Mesenchymal stem cell (in vitro differentiated cells and primary cell): ENCODE measurements around the gene TAC4.

Source experiments
- DNase-seq: peaks from one replicate; pipeline ENCODE4 v3.0.0-alpha.2; 2013
- H2AFZ ChIP-seq: one replicate; pipeline ENCODE4 v1.6.1; 2013; ENCODE audit warnings: low read depth, mild to moderate bottlenecking, control low read depth, inconsistent platforms, low read length, moderate library complexity
- H2AK5ac ChIP-seq: 2 replicates; pipeline ENCODE4 v1.6.1; 2013; ENCODE audit warnings: low read length, moderate library complexity, mild to moderate bottlenecking, inconsistent platforms; ENCODE audit not compliant: severe bottlenecking
- H2BK120ac ChIP-seq: one replicate; pipeline ENCODE4 v1.6.1; 2013; ENCODE audit warnings: low read depth, mild to moderate bottlenecking, inconsistent platforms, low read length, moderate library complexity
- H2BK12ac ChIP-seq, 2 experiments: one replicate each; pipeline ENCODE4 v1.6.1; 2013; ENCODE audit warnings: inconsistent platforms in 2 of 2, low read length in 2 of 2, mild to moderate bottlenecking in 2 of 2, moderate library complexity in 2 of 2, control low read depth in 1 of 2
- H2BK15ac ChIP-seq: one replicate; pipeline ENCODE4 v1.6.1; 2013; ENCODE audit warnings: mild to moderate bottlenecking, low read depth, inconsistent platforms; ENCODE audit not compliant: poor library complexity, severe bottlenecking
- H2BK5ac ChIP-seq: 2 replicates; pipeline ENCODE4 v1.6.1; 2013; ENCODE audit warnings: low read depth, mild to moderate bottlenecking, low read length, control low read depth, inconsistent platforms; ENCODE audit not compliant: poor library complexity, severe bottlenecking
- H3K14ac ChIP-seq, 2 experiments: one replicate each; pipeline ENCODE4 v1.6.1; 2013; ENCODE audit warnings: inconsistent platforms in 2 of 2, low read length in 2 of 2, control low read depth in 1 of 2, mild to moderate bottlenecking in 1 of 2, moderate library complexity in 1 of 2
- H3K18ac ChIP-seq, 2 experiments: one replicate each; pipeline ENCODE4 v1.6.1; 2013; ENCODE audit warnings: inconsistent platforms in 2 of 2, low read length in 2 of 2, control low read depth in 1 of 2, low read depth in 1 of 2, mild to moderate bottlenecking in 1 of 2
- H3K23ac ChIP-seq, 2 experiments: one replicate each; pipeline ENCODE4 v1.6.1; 2013; ENCODE audit warnings: inconsistent platforms in 2 of 2, low read length in 2 of 2, mild to moderate bottlenecking in 2 of 2, moderate library complexity in 2 of 2, control low read depth in 1 of 2
- H3K27ac ChIP-seq: 2 replicates; pipeline ENCODE4 v1.5.1; 2013; ENCODE audit warnings: mild to moderate bottlenecking, moderate library complexity, low read length, control low read depth, inconsistent platforms; ENCODE audit not compliant: poor library complexity, severe bottlenecking
- H3K27me3 ChIP-seq, 2 experiments: 2 replicates each; pipeline versions ENCODE4 v1.6.1 to v1.7.0; 2013; ENCODE audit warnings: low read length in 2 of 2, mild to moderate bottlenecking in 2 of 2, moderate library complexity in 2 of 2, control low read depth in 1 of 2, inconsistent platforms in 1 of 2; ENCODE audit not compliant: control insufficient read depth in 1 of 2, insufficient read depth in 1 of 2
- H3K36me3 ChIP-seq, 2 experiments: 2 replicates each; pipeline versions ENCODE4 v1.6.1 to v1.7.0; 2013; ENCODE audit warnings: low read length in 2 of 2, control low read depth in 1 of 2, inconsistent platforms in 1 of 2, low read depth in 1 of 2, mild to moderate bottlenecking in 1 of 2; ENCODE audit not compliant: insufficient read depth in 2 of 2, control insufficient read depth in 1 of 2
- H3K4ac ChIP-seq, 2 experiments: one replicate each; pipeline ENCODE4 v1.6.1; 2013; ENCODE audit warnings: inconsistent platforms in 2 of 2, low read length in 2 of 2, mild to moderate bottlenecking in 2 of 2, moderate library complexity in 2 of 2, control low read depth in 1 of 2, low read depth in 1 of 2
- H3K4me1 ChIP-seq: 2 replicates; pipeline ENCODE4 v1.6.1; 2013; ENCODE audit warnings: low read depth, low read length, control low read depth; ENCODE audit not compliant: control insufficient read depth, insufficient read depth
- H3K4me2 ChIP-seq: 2 replicates; pipeline ENCODE4 v1.6.1; 2013; ENCODE audit warnings: low read length, mild to moderate bottlenecking, inconsistent platforms; ENCODE audit not compliant: poor library complexity, severe bottlenecking
- H3K4me3 ChIP-seq, 2 experiments: 2 replicates each; pipeline versions ENCODE4 v1.5.1 to v1.7.0; 2013; ENCODE audit warnings: low read length in 2 of 2, mild to moderate bottlenecking in 2 of 2, control low read depth in 1 of 2, low read depth in 1 of 2; ENCODE audit not compliant: insufficient read depth in 1 of 2
- H3K79me1 ChIP-seq: replicated peaks from 2 replicates; pipeline ENCODE4 v1.6.1; 2013; ENCODE audit warnings: mild to moderate bottlenecking, control low read depth, low read length, inconsistent platforms; ENCODE audit not compliant: poor library complexity, severe bottlenecking
- H3K9ac ChIP-seq: 2 replicates; pipeline ENCODE4 v1.7.0; 2013; ENCODE audit warnings: mild to moderate bottlenecking, low read length, moderate library complexity
- H3K9me3 ChIP-seq: 2 replicates; pipeline ENCODE4 v1.7.0; 2013; ENCODE audit warnings: mild to moderate bottlenecking, low read length; ENCODE audit not compliant: control insufficient read depth
- H4K8ac ChIP-seq: one replicate; pipeline ENCODE4 v1.6.1; 2013; ENCODE audit warnings: inconsistent platforms, mild to moderate bottlenecking, low read length, moderate library complexity
- H4K91ac ChIP-seq: one replicate; pipeline ENCODE4 v1.6.1; 2013; ENCODE audit warnings: mild to moderate bottlenecking, low read length, inconsistent platforms
- WGBS: methylation state at CpG from one replicate; pipeline ENCODE4 v1.1.7; 2013; ENCODE audit warnings: mixed read lengths; 5-methylcytosine and 5-hydroxymethylcytosine counted together

The TAC4 gene

GRCh38 chr17:49853470-49854015 is 5.7 kb upstream of the TAC4 start:
- Histone ChIP-seq H3K4me3 (no peak overlapping the region), H3K14ac (no peak overlapping the region), H2BK12ac (no peak overlapping the region), H4K8ac (no peak overlapping the region), H3K4ac (no peak overlapping the region), H3K9me3 (no peaks in the 10 kb centered on the region), H3K23ac (no peak overlapping the region), H3K9ac (no peak overlapping the region), H2BK15ac (no peak overlapping the region), H2BK120ac (no peak overlapping the region), H3K4me2 (no peak overlapping the region), H2BK5ac (no peak overlapping the region), H3K4me1 (peaks cover 13% of the 10 kb centered on the region), H3K27ac (no peak overlapping the region), H3K18ac (no peak overlapping the region), H3K79me1 (peaks cover 2% of the 10 kb centered on the region), H4K91ac (no peak overlapping the region), H2AFZ (no peak overlapping the region), H3K27me3 (peaks cover 16 to 29% of the 10 kb centered on the region in 2 experiments), H3K36me3 (peaks cover 0 to 7% of the 10 kb centered on the region in 2 experiments), H2AK5ac (no peak overlapping the region)
- WGBS, result 81% methylated on average over 10 of the region's 10 CpGs
- DNase-seq, result no peak

GRCh38 chr17:49851387-49852291 is 3.8 kb upstream of the TAC4 start:
- Histone ChIP-seq H3K79me1 (peaks cover 2% of the 10 kb centered on the region), H2BK15ac (peak overlapping the region; percentile 73), H2BK120ac (no peak overlapping the region), H3K4ac (peak overlapping the region in 1 of 2 experiments; percentile 35), H3K4me3 (peak overlapping the region; percentile 65 to 84), H2BK12ac (peak overlapping the region in 1 of 2 experiments; percentile 42), H4K8ac (peak overlapping the region; percentile 47), H4K91ac (no peak overlapping the region), H3K4me2 (peak overlapping the region; percentile 91), H3K4me1 (peaks cover 13% of the 10 kb centered on the region), H3K18ac (peak overlapping the region in 1 of 2 experiments; percentile 34), H3K23ac (peak overlapping the region in 1 of 2 experiments; percentile 14), H2BK5ac (peak overlapping the region; percentile 9), H2AFZ (peak overlapping the region; percentile 42), H3K36me3 (peaks cover 0 to 21% of the 10 kb centered on the region in 2 experiments), H3K14ac (peak overlapping the region in 1 of 2 experiments; percentile 66), H3K27ac (no peak overlapping the region), H3K9ac (peak overlapping the region; percentile 85), H3K9me3 (no peaks in the 10 kb centered on the region), H3K27me3 (peaks cover 16 to 24% of the 10 kb centered on the region in 2 experiments), H2AK5ac (no peak overlapping the region)
- DNase-seq, result peak; percentile 61
- 4% methylated on average over 42 of the region's 55 CpGs for WGBS

- no peak overlapping the region for H3K23ac ChIP-seq
- H3K27ac ChIP-seq, result no peak overlapping the region
- peak overlapping the region; percentile 91 for H3K4me2 ChIP-seq
- H2BK120ac ChIP-seq, result no peak overlapping the region
- H2AFZ ChIP-seq, result peak overlapping the region; percentile 62
- H3K4ac ChIP-seq, result no peak overlapping the region
- H3K36me3 ChIP-seq, result peaks cover 0 to 28% of the 10 kb centered on the region in 2 experiments
- no peak overlapping the region for H3K14ac ChIP-seq
- no peaks in the 10 kb centered on the region for H3K9me3 ChIP-seq
- peaks cover 15 to 24% of the 10 kb centered on the region in 2 experiments for H3K27me3 ChIP-seq
- H2BK12ac ChIP-seq, result no peak overlapping the region
- H3K4me1 ChIP-seq, result peaks cover 13% of the 10 kb centered on the region
- peak overlapping the region; percentile 65 to 84 for H3K4me3 ChIP-seq
- H3K18ac ChIP-seq, result peak overlapping the region; percentile 37 to 54
- H4K8ac ChIP-seq, result peak overlapping the region; percentile 79
- no peak overlapping the region for H4K91ac ChIP-seq
- peak overlapping the region; percentile 15 for H2BK5ac ChIP-seq
- no peak for DNase-seq
- no peak overlapping the region for H2BK15ac ChIP-seq
- H3K9ac ChIP-seq, result peak overlapping the region; percentile 85
- no peak overlapping the region for H2AK5ac ChIP-seq
- H3K79me1 ChIP-seq, result peaks cover 4% of the 10 kb centered on the region
- WGBS, result 6% methylated on average over 58 of the region's 61 CpGs
Observed at GRCh38 chr17:49850772-49851386, 3.0 kb upstream of the TAC4 start.

- no peak overlapping the region for H3K4ac ChIP-seq
- no peak overlapping the region for H3K18ac ChIP-seq
- H2AK5ac ChIP-seq, result peak overlapping the region; percentile 69
- H2BK15ac ChIP-seq, result no peak overlapping the region
- peaks cover 13% of the 10 kb centered on the region for H3K4me1 ChIP-seq
- no peak overlapping the region for H3K9ac ChIP-seq
- WGBS, result 87% methylated on average over 5 of the region's 5 CpGs
- no peak overlapping the region for H2BK12ac ChIP-seq
- no peak overlapping the region for H3K14ac ChIP-seq
- H3K4me3 ChIP-seq, result no peak overlapping the region
- H3K27me3 ChIP-seq, result peaks cover 11 to 19% of the 10 kb centered on the region in 2 experiments
- H4K8ac ChIP-seq, result no peak overlapping the region
- DNase-seq, result no peak
- H3K23ac ChIP-seq, result no peak overlapping the region
- no peak overlapping the region for H4K91ac ChIP-seq
- no peak overlapping the region for H2AFZ ChIP-seq
- peaks cover 0 to 34% of the 10 kb centered on the region in 2 experiments for H3K36me3 ChIP-seq
- H2BK120ac ChIP-seq, result no peak overlapping the region
- H3K27ac ChIP-seq, result no peak overlapping the region
- peak overlapping the region; percentile 91 for H3K4me2 ChIP-seq
- H3K79me1 ChIP-seq, result peaks cover 4% of the 10 kb centered on the region
- H2BK5ac ChIP-seq, result no peak overlapping the region
- no peaks in the 10 kb centered on the region for H3K9me3 ChIP-seq
Observed at GRCh38 chr17:49850218-49850610, 2.3 kb upstream of the TAC4 start.
